Thymus (tissue), 14 donors: Measurements from ENCODE around the gene STARD6. TPM values are rescaled to one million over a fixed set of nuclear protein-coding genes. Genes with fewer than 3 reads are reported as not detected.

Experiments used
- DNase-seq, 9 donors: peaks; one replicate each; pipeline ENCODE4 v3.0.0-alpha.2; 2013; ENCODE audit warnings: low spot score in 9 of 9, low read depth in 6 of 9, missing footprints in 1 of 9
- H3K27ac ChIP-seq, 2 donors: one replicate each; pipeline ENCODE4 v1.5.1; 2013; ENCODE audit warnings: control low read depth in 1 of 2, low read depth in 1 of 2, low read length in 1 of 2, mild to moderate bottlenecking in 1 of 2, moderate library complexity in 1 of 2
- H3K27me3 ChIP-seq, 2 donors: one replicate each; pipeline ENCODE4 v1.5.1; 2013; ENCODE audit warnings: low read length in 1 of 2; ENCODE audit not compliant: control insufficient read depth in 2 of 2, insufficient read depth in 1 of 2
- H3K36me3 ChIP-seq, 2 donors: one replicate each; pipeline ENCODE4 v1.5.1; 2013; ENCODE audit warnings: low read length in 1 of 2, mild to moderate bottlenecking in 1 of 2, moderate library complexity in 1 of 2; ENCODE audit not compliant: control insufficient read depth in 2 of 2, insufficient read depth in 2 of 2
- H3K4me1 ChIP-seq, 2 donors: one replicate each; pipeline ENCODE4 v1.5.1; 2013; ENCODE audit warnings: low read length in 2 of 2; ENCODE audit not compliant: control insufficient read depth in 2 of 2, insufficient read depth in 2 of 2
- H3K4me3 ChIP-seq, 2 donors: one replicate each; pipeline ENCODE4 v1.5.1; 2013; ENCODE audit warnings: low read length in 2 of 2, control low read depth in 1 of 2, mild to moderate bottlenecking in 1 of 2
- H3K9me3 ChIP-seq, 2 donors: one replicate each; pipeline ENCODE4 v1.5.1; 2013; ENCODE audit warnings: low read length in 1 of 2, mild to moderate bottlenecking in 1 of 2; ENCODE audit not compliant: control insufficient read depth in 2 of 2, insufficient read depth in 1 of 2
- WGBS: extraction: QIAGEN DNeasy Blood & Tissue Kit; methylation state at CpG from one replicate; pipeline ENCODE4 v1.1.7; 2013; 5-methylcytosine and 5-hydroxymethylcytosine counted together
- long read RNA-seq, 10 donors: transcript quantifications; one replicate each; lab custom pipeline, GENCODE V29; 2026
- polyA plus RNA-seq: library from polyadenylated mRNA; stranded (reverse); fragments of 200-250 nt; gene quantifications from one replicate; pipeline ENCODE4 v1.2.3, GENCODE V29; 2013
- total RNA-seq: library from RNA; stranded (reverse); fragments of 120-200 nt; gene quantifications from one replicate; pipeline ENCODE4 v1.2.4, GENCODE V29; 2013
- donor health status: healthy.

Gene STARD6
- total RNA-seq (0.09 TPM), polyA plus RNA-seq (0.21 TPM)
- long read RNA-seq, donor 1: 0 reads
- long read RNA-seq, donor 2: 0 reads
- long read RNA-seq, donor 3: 0 reads
- long read RNA-seq, donor 4: 0 reads
- long read RNA-seq, donor 5: 0 reads
- long read RNA-seq, donor 6: 0 reads
- long read RNA-seq, donor 7: 0 reads
- long read RNA-seq, donor 8: 0 reads
- long read RNA-seq, donor 9: 0 reads
- long read RNA-seq, donor 10: 0 reads

GRCh38 chr18:54357660-54358494 is at the start of gene STARD6, which contains the start of gene C18orf54:
Gene STARD6 (minus strand): TSS chr18:54357858. CDS start chr18:54354573, 3,285 bp downstream.
Gene C18orf54 (plus strand): TSS chr18:54357906. CDS start chr18:54360573, 2,667 bp downstream.
- Histone ChIP-seq H3K4me1 (peaks cover 7 to 8% of the 10 kb centered on the region in 2 donors), H3K27ac (peak within 1 kb of the TSS; percentile 83 to 93), H3K9me3 (no peaks in the 10 kb centered on the region), H3K36me3 (peaks cover 0 to 6% of the 10 kb centered on the region in 2 donors), H3K27me3 (no peaks in the 10 kb centered on the region), H3K4me3 (peak within 1 kb of the TSS; percentile 78 to 86)
- peak; percentile 81 to 97 (median 91) for DNase-seq
- under 1% methylated on average over 62 of the region's 62 CpGs for WGBS

GRCh38 chr18:54405290-54405689 is 47.6 kb upstream of the STARD6 start:
- Histone ChIP-seq H3K27me3 (no peaks in the 10 kb centered on the region), H3K27ac (no peak overlapping the region), H3K4me1 (no peaks in the 10 kb centered on the region), H3K9me3 (no peaks in the 10 kb centered on the region), H3K4me3 (no peak overlapping the region), H3K36me3 (no peaks in the 10 kb centered on the region)
- no peak for DNase-seq

- Histone ChIP-seq H3K4me3 (no peak overlapping the region), H3K4me1 (no peaks in the 10 kb centered on the region), H3K9me3 (no peaks in the 10 kb centered on the region), H3K36me3 (no peaks in the 10 kb centered on the region), H3K27me3 (no peaks in the 10 kb centered on the region), H3K27ac (no peak overlapping the region)
- no peak for DNase-seq
- 90% methylated on average over 1 of the region's 1 CpG for WGBS
These were observed 39.1 kb upstream of the STARD6 start for GRCh38 chr18:54396760-54397159.

GRCh38 chr18:54393648-54394294 is 36.1 kb upstream of the STARD6 start:
- H3K4me1 ChIP-seq: no peaks in the 10 kb centered on the region
- DNase-seq: no peak
- H3K36me3 ChIP-seq: no peaks in the 10 kb centered on the region
- H3K4me3 ChIP-seq: no peak overlapping the region
- no peak overlapping the region for H3K27ac ChIP-seq
- H3K9me3 ChIP-seq: no peaks in the 10 kb centered on the region
- WGBS: 76% methylated on average over 1 of the region's 1 CpG
- no peaks in the 10 kb centered on the region for H3K27me3 ChIP-seq

GRCh38 chr18:54392543-54393023 is 34.9 kb upstream of the STARD6 start:
- no peak overlapping the region for H3K4me3 ChIP-seq

GRCh38 chr18:54390838-54391237 is 33.2 kb upstream of the STARD6 start:
- 86% methylated on average over 3 of the region's 3 CpGs for WGBS
- H3K4me1 ChIP-seq: peaks cover 0 to 2% of the 10 kb centered on the region in 2 donors
- H3K27ac ChIP-seq: no peak overlapping the region
- no peaks in the 10 kb centered on the region for H3K27me3 ChIP-seq
- DNase-seq: no peak
- H3K36me3 ChIP-seq: no peaks in the 10 kb centered on the region
- H3K4me3 ChIP-seq: no peak overlapping the region
- H3K9me3 ChIP-seq: no peaks in the 10 kb centered on the region

More at GRCh38 chr18:54392543-54393023, 34.9 kb upstream of the STARD6 start:
- WGBS: 36% methylated on average over 3 of the region's 3 CpGs
- Histone ChIP-seq H3K27me3 (no peaks in the 10 kb centered on the region), H3K27ac (no peak overlapping the region), H3K9me3 (no peaks in the 10 kb centered on the region), H3K36me3 (no peaks in the 10 kb centered on the region), H3K4me1 (peaks cover 0 to 2% of the 10 kb centered on the region in 2 donors)
- DNase-seq: peak; percentile 4 to 80 (median 53)

GRCh38 chr18:54389143-54389505 is 31.5 kb upstream of the STARD6 start:
- no peak for DNase-seq
- Histone ChIP-seq H3K36me3 (no peaks in the 10 kb centered on the region), H3K4me3 (no peak overlapping the region), H3K9me3 (no peaks in the 10 kb centered on the region), H3K27me3 (no peaks in the 10 kb centered on the region), H3K27ac (no peak overlapping the region), H3K4me1 (peaks cover 0 to 2% of the 10 kb centered on the region in 2 donors)
- WGBS: 52% methylated on average over 2 of the region's 2 CpGs

- DNase-seq: peak in 3 of 9 donors; percentile 8 to 49 (median 11)
- H3K36me3 ChIP-seq: no peaks in the 10 kb centered on the region
- no peaks in the 10 kb centered on the region for H3K9me3 ChIP-seq
- no peak overlapping the region for H3K27ac ChIP-seq
- no peaks in the 10 kb centered on the region for H3K27me3 ChIP-seq
- peaks cover 0 to 2% of the 10 kb centered on the region in 2 donors for H3K4me1 ChIP-seq
- no peak overlapping the region for H3K4me3 ChIP-seq
- WGBS: 36% methylated on average over 6 of the region's 6 CpGs
These were observed 30.8 kb upstream of the STARD6 start for GRCh38 chr18:54388203-54389142.
